ENCODE data around the gene LOC128125822.

The LOC128125822 gene

GRCh38 chr6:63529498-63529897 is 42.8 kb upstream of the LOC128125822 start:
- no peak for TF ChIP-seq CTCF (IDR thresholded peaks at IDR 0.05)
- no peak for TF ChIP-seq POLR2A (IDR thresholded peaks at IDR 0.05)
- no peak for DNase-seq (ENCODE audit: low spot score in 2 of 2)
- intact Hi-C loops (cut with DNase I; ENCODE audit: low total_unique reads), result no loop called here

GRCh38 chr6:63530182-63530581 is 42.1 kb upstream of the LOC128125822 start:
- TF ChIP-seq POLR2A (IDR thresholded peaks at IDR 0.05) (no peak), CTCF (IDR thresholded peaks at IDR 0.05) (no peak)
- DNase-seq (ENCODE audit: low spot score in 2 of 2), result no peak
- intact Hi-C loops (cut with DNase I; ENCODE audit: low total_unique reads), result no loop called here
- WGBS, 2 donors, result 89 to 90% methylated on average over 3 of the region's 3 CpGs
- H3K4me3 ChIP-seq (ENCODE audit: low read depth, poor library complexity, severe bottlenecking), result no peak overlapping the region

More at GRCh38 chr6:63529498-63529897, 42.8 kb upstream of the LOC128125822 start:
- WGBS, 2 donors, result 39 to 48% methylated on average over 4 of the region's 4 CpGs
- H3K4me3 ChIP-seq (ENCODE audit: low read depth, poor library complexity, severe bottlenecking), result no peak overlapping the region

- no peak for DNase-seq (ENCODE audit: low spot score in 2 of 2)
- 91 to 95% methylated on average over 1 of the region's 1 CpG for WGBS, 2 donors
- no peak overlapping the region for H3K4me3 ChIP-seq (ENCODE audit: low read depth, poor library complexity, severe bottlenecking)
- intact Hi-C loops (cut with DNase I; ENCODE audit: low total_unique reads), result no loop called here
- no peak for TF ChIP-seq CTCF (IDR thresholded peaks at IDR 0.05)
- no peak for TF ChIP-seq POLR2A (IDR thresholded peaks at IDR 0.05)
These were observed 41.3 kb upstream of the LOC128125822 start for GRCh38 chr6:63530991-63531390.

- intact Hi-C loops (cut with DNase I; ENCODE audit: low total_unique reads), result no loop called here
- no peak overlapping the region for H3K4me3 ChIP-seq (ENCODE audit: low read depth, poor library complexity, severe bottlenecking)
- no peak for DNase-seq (ENCODE audit: low spot score in 2 of 2)
- TF ChIP-seq CTCF (IDR thresholded peaks at IDR 0.05) (no peak), POLR2A (IDR thresholded peaks at IDR 0.05) (no peak)
- WGBS, 2 donors, result 86 to 88% methylated on average over 3 of the region's 3 CpGs
These were observed 39.3 kb upstream of the LOC128125822 start for GRCh38 chr6:63533026-63533425.

- TF ChIP-seq CTCF (IDR thresholded peaks at IDR 0.05) (no peak), POLR2A (IDR thresholded peaks at IDR 0.05) (no peak)
- no peak overlapping the region for H3K4me3 ChIP-seq (ENCODE audit: low read depth, poor library complexity, severe bottlenecking)
- WGBS, 2 donors, result 91 to 94% methylated on average over 4 of the region's 4 CpGs
- intact Hi-C loops (cut with DNase I; ENCODE audit: low total_unique reads), result no loop called here
- no peak for DNase-seq (ENCODE audit: low spot score in 2 of 2)
These were observed 38.3 kb upstream of the LOC128125822 start for GRCh38 chr6:63533952-63534351.

GRCh38 chr6:63537201-63537958 is 34.9 kb upstream of the LOC128125822 start:
- intact Hi-C loops (cut with DNase I; ENCODE audit: low total_unique reads), result no loop called here
- TF ChIP-seq POLR2A (IDR thresholded peaks at IDR 0.05), result no peak
- TF ChIP-seq CTCF (IDR thresholded peaks at IDR 0.05), result no peak
- WGBS, 2 donors, result 25 to 31% methylated on average over 9 of the region's 9 CpGs
- no peak for DNase-seq (ENCODE audit: low spot score in 2 of 2)
- H3K4me3 ChIP-seq (ENCODE audit: low read depth, poor library complexity, severe bottlenecking), result no peak overlapping the region

All from lower leg skin (tissue), 4 donors.